Measurements from ENCODE around the gene PPP6R2. TPM values are rescaled to one million over a fixed set of nuclear protein-coding genes. Genes with fewer than 3 reads are reported as not detected.

PPP6R2 gene
- total RNA-seq, 4 donors from 2014 or later: 82.8 to 201 (median 111) TPM

DNA sequence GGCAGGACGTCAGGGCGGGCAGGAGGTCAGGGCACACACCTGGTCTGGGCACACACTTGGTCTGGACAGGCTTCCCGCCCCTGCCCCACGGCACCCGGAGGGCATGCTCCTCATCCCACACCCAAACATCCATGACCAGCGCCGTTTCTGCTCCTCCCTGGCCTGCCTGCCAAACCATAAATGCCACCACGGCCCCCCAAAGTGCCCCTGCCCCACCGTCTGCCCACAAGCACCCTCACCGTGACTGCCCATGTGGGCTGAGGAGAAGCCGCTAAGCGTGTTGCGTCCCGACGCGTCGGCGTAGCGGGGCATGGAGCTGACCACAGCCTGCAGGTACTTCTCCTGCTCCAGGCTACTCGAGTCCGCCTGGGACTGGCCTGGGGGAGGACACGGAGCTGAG is 115.9 kb downstream of the PPP6R2 start:
- peaks cover 0 to 99% (median 0%) of the 10 kb centered on the region in 3 donors for H3K36me3 ChIP-seq
- no peak for DNase-seq
- TF ChIP-seq POLR2A (IDR thresholded peaks at IDR 0.05): no peak
- TF ChIP-seq CTCF (IDR thresholded peaks at IDR 0.05): no peak
- no peaks in the 10 kb centered on the region for H3K27me3 ChIP-seq
- no peaks in the 10 kb centered on the region for H3K9me3 ChIP-seq
- no peak overlapping the region for H3K27ac ChIP-seq
- no peaks in the 10 kb centered on the region for H3K4me1 ChIP-seq
- no peak overlapping the region for H3K4me3 ChIP-seq

- H3K4me3 ChIP-seq: no peak overlapping the region
- H3K4me1 ChIP-seq: no peaks in the 10 kb centered on the region
- no peak overlapping the region for H3K27ac ChIP-seq
- no peaks in the 10 kb centered on the region for H3K27me3 ChIP-seq
- H3K36me3 ChIP-seq: peaks cover 0 to 99% (median 0%) of the 10 kb centered on the region in 3 donors
- TF ChIP-seq POLR2A (IDR thresholded peaks at IDR 0.05) (no peak), CTCF (IDR thresholded peaks at IDR 0.05) (no peak)
- H3K9me3 ChIP-seq: no peaks in the 10 kb centered on the region
- DNase-seq: no peak
Measured at GRCh38 chr22:50459496-50460140, 116.5 kb downstream of the PPP6R2 start.

GRCh38 chr22:50460938-50461337 is 117.8 kb downstream of the PPP6R2 start:
- H3K4me1 ChIP-seq: no peaks in the 10 kb centered on the region
- no peaks in the 10 kb centered on the region for H3K9me3 ChIP-seq
- no peaks in the 10 kb centered on the region for H3K27me3 ChIP-seq
- H3K4me3 ChIP-seq: no peak overlapping the region
- peaks cover 0 to 99% (median 2%) of the 10 kb centered on the region in 3 donors for H3K36me3 ChIP-seq
- no peak for DNase-seq
- H3K27ac ChIP-seq: no peak overlapping the region
- TF ChIP-seq CTCF (IDR thresholded peaks at IDR 0.05): no peak
- no peak for TF ChIP-seq POLR2A (IDR thresholded peaks at IDR 0.05)

- no peak for TF ChIP-seq POLR2A (IDR thresholded peaks at IDR 0.05)
- TF ChIP-seq CTCF (IDR thresholded peaks at IDR 0.05): no peak
Measured at GRCh38 chr22:50461536-50461935, 118.4 kb downstream of the PPP6R2 start.

DNA sequence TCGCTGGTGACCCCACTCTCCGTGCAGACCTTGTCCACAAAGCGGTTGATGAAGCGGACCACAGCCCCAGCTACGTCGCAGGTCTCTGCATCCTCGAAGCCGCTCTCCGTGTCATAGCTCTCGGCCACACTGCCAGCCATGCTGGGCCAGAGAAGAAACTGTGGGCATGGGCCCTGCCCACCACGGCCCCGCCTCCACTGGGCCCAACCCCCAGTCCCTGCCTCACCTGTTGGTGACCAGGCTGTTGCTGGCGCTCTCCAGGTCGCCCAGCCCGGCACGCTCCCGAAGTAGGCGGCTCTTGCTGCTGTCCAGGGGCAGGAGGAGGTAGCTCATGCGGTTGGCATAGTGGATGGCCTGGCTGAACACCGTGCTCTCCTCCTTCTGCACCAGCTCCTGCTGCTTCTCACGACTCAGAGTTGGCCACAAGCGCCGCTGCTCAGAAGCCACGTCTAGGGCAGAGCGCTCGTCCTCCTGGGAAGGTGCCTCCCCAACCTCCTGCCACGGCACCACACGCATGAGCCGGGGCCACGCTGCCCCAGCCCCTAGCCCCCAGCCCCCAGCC is 118.9 kb downstream of the PPP6R2 start:
- Histone ChIP-seq H3K4me1 (no peaks in the 10 kb centered on the region), H3K4me3 (no peak overlapping the region), H3K27me3 (no peaks in the 10 kb centered on the region), H3K27ac (no peak overlapping the region), H3K9me3 (no peaks in the 10 kb centered on the region), H3K36me3 (peaks cover 0 to 99% (median 2%) of the 10 kb centered on the region in 3 donors)
- TF ChIP-seq POLR2A (IDR thresholded peaks at IDR 0.05) (no peak), CTCF (IDR thresholded peaks at IDR 0.05) (no peak)
- no peak for DNase-seq

More at GRCh38 chr22:50461536-50461935, 118.4 kb downstream of the PPP6R2 start:
- Histone ChIP-seq H3K27me3 (no peaks in the 10 kb centered on the region), H3K4me3 (no peak overlapping the region), H3K4me1 (no peaks in the 10 kb centered on the region), H3K36me3 (peaks cover 0 to 99% (median 2%) of the 10 kb centered on the region in 3 donors), H3K27ac (no peak overlapping the region), H3K9me3 (no peaks in the 10 kb centered on the region)
- DNase-seq: no peak
